ENCODE data around the gene CYTH3. TPM values are rescaled to one million over a fixed set of nuclear protein-coding genes. Genes with fewer than 3 reads are reported as not detected.

The CYTH3 gene
- total RNA-seq, 2 experiments from 2014 or later: 0.75 to 1.2 TPM

GRCh38 chr7:6256109-6256483, 16.3 kb downstream of the CYTH3 start:
- Mint-ChIP-seq H3K9me3 (ENCODE audit: low read depth) (no peaks in the 10 kb centered on the region), H3K36me3 (ENCODE audit: low read depth) (no peaks in the 10 kb centered on the region), H3K27ac (no peak overlapping the region), H3K4me3 (no peak overlapping the region), H3K27me3 (peaks cover 15% of the 10 kb centered on the region), H3K4me1 (peaks cover 42% of the 10 kb centered on the region)
- ATAC-seq: no peak
- ChIA-PET POLR2A (no interaction called here), CTCF (interaction anchor here (0.5 to 1.0 kb wide), 4 partner anchors 9 to 72 kb away, joined by 3 to 4 read pairs (median 3); no protein-coding TSS in a partner anchor)
- intact Hi-C loops (cut with DNase I, micrococcal nuclease): loop anchor here (2.0 to 5.0 kb wide), 2 partner anchors 15 to 554 kb away; no protein-coding TSS in a partner anchor
- no peak for DNase-seq

GRCh38 chr7:6254866-6255265, 17.6 kb downstream of the CYTH3 start:
- intact Hi-C loops (cut with DNase I, micrococcal nuclease): loop anchor here in 1 of 2 experiments (5.0 kb wide), 1 partner anchor 553 kb away; no protein-coding TSS in a partner anchor
- CTCF ChIA-PET: no interaction called here

GRCh38 chr7:6252748-6253147, 19.7 kb downstream of the CYTH3 start:
- Mint-ChIP-seq H3K9me3 (ENCODE audit: low read depth) (no peaks in the 10 kb centered on the region), H3K4me1 (peaks cover 48% of the 10 kb centered on the region), H3K27me3 (peaks cover 15% of the 10 kb centered on the region), H3K27ac (no peak overlapping the region), H3K4me3 (no peak overlapping the region), H3K36me3 (ENCODE audit: low read depth) (no peaks in the 10 kb centered on the region)
- ChIA-PET POLR2A (no interaction called here), CTCF (no interaction called here)
- ATAC-seq (no peak), DNase-seq (no peak)
- intact Hi-C loops (cut with DNase I, micrococcal nuclease): no loop called here

More at GRCh38 chr7:6254866-6255265, 17.6 kb downstream of the CYTH3 start:
- ATAC-seq: no peak
- Mint-ChIP-seq H3K27me3 (peaks cover 10% of the 10 kb centered on the region), H3K9me3 (ENCODE audit: low read depth) (no peaks in the 10 kb centered on the region), H3K27ac (no peak overlapping the region), H3K36me3 (ENCODE audit: low read depth) (no peaks in the 10 kb centered on the region), H3K4me1 (peaks cover 52% of the 10 kb centered on the region), H3K4me3 (no peak overlapping the region)
- no peak for DNase-seq
- POLR2A ChIA-PET: no interaction called here

- H3K9me3 Mint-ChIP-seq (ENCODE audit: low read depth): no peaks in the 10 kb centered on the region
- H3K4me3 Mint-ChIP-seq: no peak overlapping the region
- peaks cover 15% of the 10 kb centered on the region for H3K27me3 Mint-ChIP-seq
- no peaks in the 10 kb centered on the region for H3K36me3 Mint-ChIP-seq (ENCODE audit: low read depth)
- CTCF ChIA-PET: no interaction called here
- POLR2A ChIA-PET: no interaction called here
- H3K4me1 Mint-ChIP-seq: peaks cover 44% of the 10 kb centered on the region
- no peak for ATAC-seq
- DNase-seq: no peak
- intact Hi-C loops (cut with DNase I, micrococcal nuclease): no loop called here
- H3K27ac Mint-ChIP-seq: no peak overlapping the region
Measured at GRCh38 chr7:6252341-6252746, 20.1 kb downstream of the CYTH3 start.

- Mint-ChIP-seq H3K4me1 (peaks cover 37% of the 10 kb centered on the region), H3K4me3 (no peak overlapping the region), H3K27me3 (peaks cover 15% of the 10 kb centered on the region), H3K27ac (no peak overlapping the region), H3K9me3 (ENCODE audit: low read depth) (no peaks in the 10 kb centered on the region), H3K36me3 (ENCODE audit: low read depth) (no peaks in the 10 kb centered on the region)
- no peak for ATAC-seq
- POLR2A ChIA-PET: no interaction called here
- no peak for DNase-seq
- intact Hi-C loops (cut with DNase I, micrococcal nuclease): no loop called here
- CTCF ChIA-PET: no interaction called here
Measured at GRCh38 chr7:6251653-6252052, 20.8 kb downstream of the CYTH3 start.

GRCh38 chr7:6250364-6250833, 22.0 kb downstream of the CYTH3 start:
- peaks cover 10% of the 10 kb centered on the region for H3K27me3 Mint-ChIP-seq
- H3K36me3 Mint-ChIP-seq (ENCODE audit: low read depth): no peaks in the 10 kb centered on the region
- CTCF ChIA-PET: no interaction called here

GRCh38 chr7:6249043-6249442, 23.4 kb downstream of the CYTH3 start:
- intact Hi-C loops (cut with DNase I, micrococcal nuclease): no loop called here
- POLR2A ChIA-PET: no interaction called here
- no peaks in the 10 kb centered on the region for H3K36me3 Mint-ChIP-seq (ENCODE audit: low read depth)
- DNase-seq: no peak
- CTCF ChIA-PET: interaction anchor here (0.6 kb wide), 1 partner anchor 225 kb away, joined by 3 read pairs; no protein-coding TSS in a partner anchor
- peaks cover 7% of the 10 kb centered on the region for H3K27me3 Mint-ChIP-seq
- H3K4me1 Mint-ChIP-seq: peaks cover 25% of the 10 kb centered on the region
- no peak overlapping the region for H3K27ac Mint-ChIP-seq
- no peak overlapping the region for H3K4me3 Mint-ChIP-seq
- ATAC-seq: no peak
- H3K9me3 Mint-ChIP-seq (ENCODE audit: low read depth): no peaks in the 10 kb centered on the region

More at GRCh38 chr7:6250364-6250833, 22.0 kb downstream of the CYTH3 start:
- peak; percentile 95 for ATAC-seq
- Mint-ChIP-seq H3K27ac (no peak overlapping the region), H3K9me3 (ENCODE audit: low read depth) (no peaks in the 10 kb centered on the region), H3K4me1 (peaks cover 27% of the 10 kb centered on the region), H3K4me3 (no peak overlapping the region)
- POLR2A ChIA-PET: interaction anchor here (0.8 kb wide), 1 partner anchor 29 kb away, joined by 3 read pairs; no protein-coding TSS in a partner anchor
- intact Hi-C loops (cut with DNase I, micrococcal nuclease): loop anchor here (1.0 kb wide), 1 partner anchor 29 kb away; no protein-coding TSS in a partner anchor
- DNase-seq: peak; percentile 62

- peaks cover 25% of the 10 kb centered on the region for H3K4me1 Mint-ChIP-seq
- ChIA-PET CTCF (no interaction called here), POLR2A (no interaction called here)
- H3K4me3 Mint-ChIP-seq: no peak overlapping the region
- H3K9me3 Mint-ChIP-seq (ENCODE audit: low read depth): no peaks in the 10 kb centered on the region
- DNase-seq (no peak), ATAC-seq (no peak)
- H3K27me3 Mint-ChIP-seq: peaks cover 7% of the 10 kb centered on the region
- intact Hi-C loops (cut with DNase I, micrococcal nuclease): no loop called here
- no peaks in the 10 kb centered on the region for H3K36me3 Mint-ChIP-seq (ENCODE audit: low read depth)
- H3K27ac Mint-ChIP-seq: no peak overlapping the region
Measured at GRCh38 chr7:6248581-6248980, 23.8 kb downstream of the CYTH3 start.

GRCh38 chr7:6246251-6246917, 26.0 kb downstream of the CYTH3 start:
- POLR2A ChIA-PET: interaction anchor here (0.7 kb wide), 1 partner anchor 12 kb away, joined by 3 read pairs; no protein-coding TSS in a partner anchor
- H3K27me3 Mint-ChIP-seq: peaks cover 5% of the 10 kb centered on the region
- ATAC-seq (no peak), DNase-seq (no peak)
- no peak overlapping the region for H3K4me3 Mint-ChIP-seq
- intact Hi-C loops (cut with DNase I, micrococcal nuclease): no loop called here
- peaks cover 20% of the 10 kb centered on the region for H3K4me1 Mint-ChIP-seq
- no peaks in the 10 kb centered on the region for H3K9me3 Mint-ChIP-seq (ENCODE audit: low read depth)
- no peaks in the 10 kb centered on the region for H3K36me3 Mint-ChIP-seq (ENCODE audit: low read depth)
- no peak overlapping the region for H3K27ac Mint-ChIP-seq
- CTCF ChIA-PET: interaction anchor here (1.0 to 1.2 kb wide), 3 partner anchors 14 to 20 kb away, joined by 3 to 4 read pairs (median 3); no protein-coding TSS in a partner anchor

GRCh38 chr7:6244021-6244420, 28.4 kb downstream of the CYTH3 start:
- H3K4me1 Mint-ChIP-seq: peaks cover 6% of the 10 kb centered on the region
- no peak overlapping the region for H3K4me3 Mint-ChIP-seq
- no peak overlapping the region for H3K27ac Mint-ChIP-seq
- CTCF ChIA-PET: no interaction called here
- H3K36me3 Mint-ChIP-seq (ENCODE audit: low read depth): no peaks in the 10 kb centered on the region
- H3K27me3 Mint-ChIP-seq: peaks cover 2% of the 10 kb centered on the region
- no peak for DNase-seq
- no peaks in the 10 kb centered on the region for H3K9me3 Mint-ChIP-seq (ENCODE audit: low read depth)
- ATAC-seq: no peak
- POLR2A ChIA-PET: no interaction called here
- intact Hi-C loops (cut with DNase I, micrococcal nuclease): no loop called here

- H3K9me3 Mint-ChIP-seq (ENCODE audit: low read depth): no peaks in the 10 kb centered on the region
- CTCF ChIA-PET: no interaction called here
- intact Hi-C loops (cut with DNase I, micrococcal nuclease): no loop called here
- H3K4me3 Mint-ChIP-seq: no peak overlapping the region
- ATAC-seq (no peak), DNase-seq (no peak)
- H3K27me3 Mint-ChIP-seq: no peaks in the 10 kb centered on the region
- POLR2A ChIA-PET: no interaction called here
- peaks cover 2% of the 10 kb centered on the region for H3K4me1 Mint-ChIP-seq
- no peak overlapping the region for H3K27ac Mint-ChIP-seq
- no peaks in the 10 kb centered on the region for H3K36me3 Mint-ChIP-seq (ENCODE audit: low read depth)
Measured at GRCh38 chr7:6243168-6243567, 29.3 kb downstream of the CYTH3 start.

- Mint-ChIP-seq H3K27ac (no peak overlapping the region), H3K36me3 (ENCODE audit: low read depth) (no peaks in the 10 kb centered on the region), H3K9me3 (ENCODE audit: low read depth) (no peaks in the 10 kb centered on the region), H3K4me3 (no peak overlapping the region), H3K4me1 (peaks cover 2% of the 10 kb centered on the region), H3K27me3 (no peaks in the 10 kb centered on the region)
- intact Hi-C loops (cut with DNase I, micrococcal nuclease): no loop called here
- ATAC-seq: no peak
- POLR2A ChIA-PET: interaction anchor here (0.6 kb wide), 1 partner anchor 606 kb away, joined by 3 read pairs; no protein-coding TSS in a partner anchor
- no peak for DNase-seq
- CTCF ChIA-PET: no interaction called here
Measured at GRCh38 chr7:6242561-6242960, 29.9 kb downstream of the CYTH3 start.

All from activated CD4-positive, alpha-beta T cell treated with anti-CD3 and anti-CD28 coated beads for 36 hours (primary cell).